HEK293T (cell line): ENCODE results near the gene CORO2A.

Experiments used
- CTCF ChIA-PET: fragments of 350-600 bp; formaldehyde crosslinking; extraction: SDS; loops from one replicate; lab custom pipeline; 2021; ENCODE audit warnings: antibody characterized with exemption, inconsistent platforms; lab: Yijun Ruan, JAX
- POLR2A ChIA-PET: fragments of 350-600 bp; formaldehyde crosslinking; extraction: SDS; loops from one replicate; lab custom pipeline; 2020; ENCODE audit warnings: antibody characterized with exemption, inconsistent platforms; lab: Yijun Ruan, JAX
- DNase-seq: peaks from one replicate; pipeline ENCODE4 v3.0.0; 2012; ENCODE audit warnings: mixed read lengths; ENCODE audit errors: extremely low spot score
- ARNT ChIP-seq: fragments of 450-650 bp; IDR thresholded peaks from 2 replicates; pipeline ENCODE4 v1.6.1; 2017; ENCODE audit warnings: mild to moderate bottlenecking
- BHLHE40 ChIP-seq: fragments of 450-650 bp; IDR thresholded peaks from 2 replicates; pipeline ENCODE4 v1.6.1; 2016; ENCODE audit warnings: mild to moderate bottlenecking, moderate library complexity, borderline replicate concordance
- CTBP1 ChIP-seq: fragments of 450-650 bp; IDR thresholded peaks from 2 replicates; pipeline ENCODE4 v1.6.1; 2016; ENCODE audit warnings: borderline replicate concordance
- ELF4 ChIP-seq: fragments of 450-650 bp; IDR thresholded peaks from 2 replicates; pipeline ENCODE4 v1.6.1; 2017; ENCODE audit warnings: antibody characterized with exemption
- FOXA1 ChIP-seq: fragments of 450-650 bp; IDR thresholded peaks from 2 replicates; pipeline ENCODE4 v1.6.1; 2016; ENCODE audit warnings: mild to moderate bottlenecking
- FOXK2 ChIP-seq: fragments of 450-650 bp; IDR thresholded peaks from 2 replicates; pipeline ENCODE4 v1.6.1; 2016; ENCODE audit warnings: mild to moderate bottlenecking
- FOXM1 ChIP-seq: fragments of 450-650 bp; IDR thresholded peaks from 2 replicates; pipeline ENCODE4 v1.6.1; 2017; ENCODE audit warnings: mild to moderate bottlenecking, borderline replicate concordance
- HDGF ChIP-seq: fragments of 450-650 bp; IDR thresholded peaks from 2 replicates; pipeline ENCODE4 v1.6.1; 2017; ENCODE audit warnings: antibody characterized with exemption, borderline replicate concordance
- L3MBTL2 ChIP-seq: fragments of 450-650 bp; conservative IDR thresholded peaks from 2 replicates; pipeline ENCODE4 v1.6.1; 2016; ENCODE audit warnings: mild to moderate bottlenecking
- LEF1 ChIP-seq: fragments of 450-650 bp; IDR thresholded peaks from 2 replicates; pipeline ENCODE4 v1.6.1; 2017; ENCODE audit warnings: mild to moderate bottlenecking, borderline replicate concordance
- NFRKB ChIP-seq: fragments of 450-650 bp; IDR thresholded peaks from 2 replicates; pipeline ENCODE4 v1.6.1; 2016; ENCODE audit warnings: mild to moderate bottlenecking, moderate library complexity
- PKNOX1 ChIP-seq: fragments of 450-650 bp; IDR thresholded peaks from 2 replicates; pipeline ENCODE4 v1.6.1; 2016
- SP1 ChIP-seq: fragments of 450-650 bp; IDR thresholded peaks from 2 replicates; pipeline ENCODE4 v1.6.1; 2017
- SUZ12 ChIP-seq: fragments of 450-650 bp; IDR thresholded peaks from 2 replicates; pipeline ENCODE4 v1.6.1; 2016; ENCODE audit warnings: mild to moderate bottlenecking
- TARDBP ChIP-seq: fragments of 450-650 bp; IDR thresholded peaks from 2 replicates; pipeline ENCODE4 v1.6.1; 2016
- ZNF384 ChIP-seq: fragments of 450-650 bp; IDR thresholded peaks from 2 replicates; pipeline ENCODE4 v1.6.1; 2016

The CORO2A gene

GRCh38 chr9:98108531-98109031 is 83.9 kb downstream of the CORO2A start:
- POLR2A ChIA-PET: interaction anchor here (2.2 kb wide), 1 partner anchor 10 kb away, joined by 11 read pairs; the partner anchor contains the start of gene TRIM14
- DNase-seq: no peak
- no peak for TF ChIP-seq NFRKB
- TF ChIP-seq ZNF384: no peak
- TF ChIP-seq CTBP1: no peak
- TF ChIP-seq FOXK2: no peak
- TF ChIP-seq TARDBP: no peak
- no peak for TF ChIP-seq BHLHE40
- TF ChIP-seq PKNOX1: no peak
- no peak for TF ChIP-seq ELF4
- no peak for TF ChIP-seq LEF1
- CTCF ChIA-PET: interaction anchor here (0.5 to 0.7 kb wide), 4 partner anchors 12 to 76 kb away, joined by 3 to 4 read pairs (median 4); no protein-coding TSS in a partner anchor

GRCh38 chr9:98107926-98108325 is 84.5 kb downstream of the CORO2A start:
- ChIA-PET CTCF (interaction anchor here (0.5 to 0.7 kb wide), 2 partner anchors 13 to 76 kb away, joined by 3 to 4 read pairs; no protein-coding TSS in a partner anchor), POLR2A (interaction anchor here (2.2 kb wide), 1 partner anchor 11 kb away, joined by 11 read pairs; the partner anchor contains the start of gene TRIM14)

GRCh38 chr9:98105006-98105405 is 87.4 kb downstream of the CORO2A start:
- no peak for TF ChIP-seq ARNT
- TF ChIP-seq NFRKB: no peak
- TF ChIP-seq FOXM1: no peak
- no peak for TF ChIP-seq FOXA1
- no peak for TF ChIP-seq L3MBTL2
- TF ChIP-seq ZNF384: no peak
- TF ChIP-seq SP1: no peak
- no peak for TF ChIP-seq HDGF
- TF ChIP-seq ELF4: no peak
- TF ChIP-seq TARDBP: no peak
- no peak for TF ChIP-seq LEF1
- no peak for TF ChIP-seq FOXK2
- TF ChIP-seq CTBP1: no peak
- no peak for TF ChIP-seq BHLHE40
- TF ChIP-seq SUZ12: no peak
- TF ChIP-seq PKNOX1: no peak
- CTCF ChIA-PET: no interaction called here
- no peak for DNase-seq
- POLR2A ChIA-PET: no interaction called here

More at GRCh38 chr9:98107926-98108325, 84.5 kb downstream of the CORO2A start:
- DNase-seq: no peak
- no peak for TF ChIP-seq HDGF
- no peak for TF ChIP-seq LEF1
- no peak for TF ChIP-seq FOXM1
- no peak for TF ChIP-seq SUZ12
- no peak for TF ChIP-seq CTBP1
- no peak for TF ChIP-seq SP1
- TF ChIP-seq FOXK2: no peak
- TF ChIP-seq BHLHE40: no peak
- TF ChIP-seq ELF4: no peak
- TF ChIP-seq ZNF384: no peak
- no peak for TF ChIP-seq NFRKB

GRCh38 chr9:98104445-98104881 is 88.0 kb downstream of the CORO2A start:
- ChIA-PET POLR2A (no interaction called here), CTCF (no interaction called here)
- TF ChIP-seq TARDBP (no peak), FOXM1 (no peak), HDGF (no peak), LEF1 (no peak), ARNT (no peak), NFRKB (no peak), CTBP1 (no peak), BHLHE40 (no peak), FOXK2 (no peak), ELF4 (no peak), SUZ12 (no peak), FOXA1 (no peak), PKNOX1 (no peak), SP1 (no peak), L3MBTL2 (no peak), ZNF384 (no peak)
- DNase-seq: no peak

- POLR2A ChIA-PET: no interaction called here
- TF ChIP-seq SUZ12 (no peak), FOXA1 (no peak), ZNF384 (no peak), NFRKB (no peak), FOXK2 (no peak), CTBP1 (no peak), HDGF (no peak), ARNT (no peak), LEF1 (no peak), TARDBP (no peak), ELF4 (no peak)
- CTCF ChIA-PET: no interaction called here
- no peak for DNase-seq
Measured at GRCh38 chr9:98101868-98102273, 90.6 kb downstream of the CORO2A start.

GRCh38 chr9:98101416-98101815 is 91.0 kb downstream of the CORO2A start:
- no peak for TF ChIP-seq ELF4
- TF ChIP-seq NFRKB: no peak
- no peak for TF ChIP-seq FOXA1
- no peak for TF ChIP-seq SUZ12
- no peak for TF ChIP-seq TARDBP
- TF ChIP-seq FOXM1: no peak
- no peak for TF ChIP-seq PKNOX1
- no peak for TF ChIP-seq LEF1
- TF ChIP-seq L3MBTL2: no peak
- TF ChIP-seq ARNT: no peak
- ChIA-PET POLR2A (no interaction called here), CTCF (no interaction called here)
- DNase-seq: no peak
